Liver (tissue), 9 donors: Measurements from ENCODE around the gene IL17B. TPM values are rescaled to one million over a fixed set of nuclear protein-coding genes. Genes with fewer than 3 reads are reported as not detected.
A peak's percentile ranks its signal among the peaks of the same experiment; 100 is the strongest.

Experiments used
- DNase-seq: peaks from one replicate; pipeline ENCODE4 v3.0.0-alpha.2; 2017; ENCODE audit warnings: low spot score
- H3K27ac ChIP-seq, 2 donors: one replicate each; pipeline ENCODE4 v1.7.0; 2013; ENCODE audit warnings: inconsistent platforms in 2 of 2, low read length in 2 of 2, control low read depth in 1 of 2, low read depth in 1 of 2, mild to moderate bottlenecking in 1 of 2
- H3K27me3 ChIP-seq, 4 donors: one replicate each; pipeline versions ENCODE4 v1.6.1 to v1.7.0; 2013; ENCODE audit warnings: low read length in 3 of 4, inconsistent platforms in 1 of 4, mild to moderate bottlenecking in 1 of 4, moderate library complexity in 1 of 4; ENCODE audit not compliant: control insufficient read depth in 4 of 4, insufficient read depth in 4 of 4
- H3K36me3 ChIP-seq, 4 donors: one replicate each; pipeline versions ENCODE4 v1.6.1 to v1.7.0; 2013; ENCODE audit warnings: low read length in 3 of 4, mild to moderate bottlenecking in 3 of 4, low read depth in 1 of 4, moderate library complexity in 1 of 4; ENCODE audit not compliant: control insufficient read depth in 4 of 4, insufficient read depth in 3 of 4
- H3K4me1 ChIP-seq, 4 donors: one replicate each; pipeline versions ENCODE4 v1.6.1 to v1.7.0; 2013; ENCODE audit warnings: low read length in 3 of 4, mild to moderate bottlenecking in 3 of 4, moderate library complexity in 1 of 4; ENCODE audit not compliant: control insufficient read depth in 4 of 4, insufficient read depth in 4 of 4
- H3K4me3 ChIP-seq, 3 donors: one replicate each; pipeline versions ENCODE4 v1.6.1 to v1.7.0; 2013; ENCODE audit warnings: low read length in 3 of 3, control low read depth in 1 of 3, low read depth in 1 of 3, mild to moderate bottlenecking in 1 of 3
- H3K9ac ChIP-seq, 2 donors: one replicate each; pipeline ENCODE4 v1.7.0; 2013; ENCODE audit warnings: low read length in 2 of 2, mild to moderate bottlenecking in 2 of 2, moderate library complexity in 2 of 2, control low read depth in 1 of 2, low read depth in 1 of 2
- H3K9me3 ChIP-seq, 4 donors: one replicate each; pipeline versions ENCODE4 v1.6.1 to v1.7.0; 2013; ENCODE audit warnings: low read length in 3 of 4; ENCODE audit not compliant: control insufficient read depth in 4 of 4
- ATF3 ChIP-seq: IDR thresholded peaks from 2 replicates; pipeline ENCODE4 v1.6.1; 2016; ENCODE audit warnings: antibody characterized with exemption
- CTCF ChIP-seq: fragments of 150-350 bp; IDR thresholded peaks from 2 replicates; pipeline ENCODE4 v1.5.1; 2017; ENCODE audit warnings: improper control_type of control experiment, low read depth, low read length; ENCODE audit not compliant: missing input control
- FOXA2 ChIP-seq: IDR thresholded peaks from 2 replicates; pipeline ENCODE4 v1.6.1; 2016; ENCODE audit warnings: antibody characterized with exemption
- GABPA ChIP-seq, 2 donors: IDR thresholded peaks in 1 of 2; conservative IDR thresholded peaks in 1 of 2; 2 replicates each; pipeline ENCODE4 v1.6.1; 2016; ENCODE audit warnings: antibody characterized with exemption in 2 of 2, mild to moderate bottlenecking in 1 of 2, moderate library complexity in 1 of 2
- HNF4A ChIP-seq, 2 donors: conservative IDR thresholded peaks; 2 replicates each; pipeline ENCODE4 v1.6.1; 2016; ENCODE audit warnings: antibody characterized with exemption in 2 of 2, mild to moderate bottlenecking in 2 of 2
- HNF4G ChIP-seq: IDR thresholded peaks from 2 replicates; pipeline ENCODE4 v1.6.1; 2016; ENCODE audit warnings: antibody characterized with exemption
- JUND ChIP-seq, 2 donors: IDR thresholded peaks; 2 replicates each; pipeline ENCODE4 v1.6.1; 2016; ENCODE audit warnings: antibody characterized with exemption in 2 of 2
- MAX ChIP-seq: IDR thresholded peaks from 2 replicates; pipeline ENCODE4 v1.6.1; 2016; ENCODE audit warnings: antibody characterized with exemption
- RAD21 ChIP-seq, 2 donors: IDR thresholded peaks; 2 replicates each; pipeline ENCODE4 v1.6.1; 2016; ENCODE audit warnings: antibody characterized with exemption in 2 of 2, mild to moderate bottlenecking in 2 of 2
- REST ChIP-seq: IDR thresholded peaks from 2 replicates; pipeline ENCODE4 v1.6.1; 2016; ENCODE audit warnings: antibody characterized with exemption, mild to moderate bottlenecking
- RXRA ChIP-seq, 2 donors: IDR thresholded peaks; 2 replicates each; pipeline ENCODE4 v1.6.1; 2017 to 2018; ENCODE audit warnings: antibody characterized with exemption in 2 of 2, mild to moderate bottlenecking in 1 of 2
- SP1 ChIP-seq: IDR thresholded peaks from 2 replicates; pipeline ENCODE4 v1.6.1; 2018; ENCODE audit warnings: antibody characterized with exemption, mild to moderate bottlenecking
- TAF1 ChIP-seq: conservative IDR thresholded peaks from 2 replicates; pipeline ENCODE4 v1.6.1; 2016; ENCODE audit warnings: antibody characterized with exemption, mild to moderate bottlenecking
- ZBTB33 ChIP-seq: IDR thresholded peaks from 2 replicates; pipeline ENCODE4 v1.6.1; 2016; ENCODE audit warnings: antibody characterized with exemption
- WGBS: extraction: QIAGEN DNeasy Blood & Tissue Kit; methylation state at CpG from one replicate; pipeline ENCODE4 v1.1.7; 2013; 5-methylcytosine and 5-hydroxymethylcytosine counted together
- polyA plus RNA-seq, 2 donors: library from polyadenylated mRNA; stranded (reverse) in 1 of 2; unstranded in 1 of 2; fragments of 200-250 nt in 1 of 2; fragments of >200 nt in 1 of 2; fragmentation: Nextera tagmentation in 1 of 2; extraction: Ambion mirVana in 1 of 2; gene quantifications; one replicate each; pipeline versions ENCODE4 v1.2.1 to v1.2.3, GENCODE V29; 2013 to 2015
- total RNA-seq, 2 donors: library from RNA; depleted of rRNA; stranded (reverse); fragments of >200 nt; gene quantifications; one replicate each; pipeline ENCODE4 v1.2.3, GENCODE V29; 2014
- donor health status: healthy.
- donor health status: healthy.
- donor health status: healthy.
- donor health status: healthy.
- donor health status: healthy.

Gene IL17B
- total and polyA plus RNA-seq, 4 donors, result not detected

GRCh38 chr5:149410071-149410470 is 31.0 kb upstream of the IL17B start:
- Histone ChIP-seq H3K27me3 (peaks cover 0 to 4% (median 0%) of the 10 kb centered on the region in 4 donors), H3K27ac (peak overlapping the region in 1 of 2 donors; percentile 5), H3K9ac (no peak overlapping the region), H3K4me1 (no peaks in the 10 kb centered on the region), H3K9me3 (no peaks in the 10 kb centered on the region), H3K4me3 (peak overlapping the region in 1 of 3 donors; percentile 1), H3K36me3 (no peaks in the 10 kb centered on the region)
- no peak for DNase-seq
- 86% methylated on average over 7 of the region's 7 CpGs for WGBS
- TF ChIP-seq ZBTB33, result no peak
- no peak for TF ChIP-seq HNF4A (conservative IDR thresholded peaks at IDR 0.05)
- TF ChIP-seq ATF3, result no peak
- TF ChIP-seq RAD21 (IDR thresholded peaks at IDR 0.05), result no peak
- TF ChIP-seq CTCF, result no peak
- no peak for TF ChIP-seq HNF4G
- TF ChIP-seq MAX, result no peak
- TF ChIP-seq REST, result no peak
- TF ChIP-seq FOXA2, result no peak
- TF ChIP-seq SP1, result no peak
- no peak for TF ChIP-seq JUND (IDR thresholded peaks at IDR 0.05)
- no peak for TF ChIP-seq GABPA (IDR thresholded peaks at IDR 0.05 in 1 of 2, conservative IDR thresholded peaks at IDR 0.05 in 1 of 2)

GRCh38 chr5:149409268-149409948 is 30.3 kb upstream of the IL17B start:
- H3K27ac ChIP-seq, result peak overlapping the region in 1 of 2 donors; percentile 50
- H3K4me1 ChIP-seq, result no peaks in the 10 kb centered on the region
- peak overlapping the region in 2 of 3 donors; percentile 26 to 29 for H3K4me3 ChIP-seq
- peaks cover 0 to 4% (median 0%) of the 10 kb centered on the region in 4 donors for H3K27me3 ChIP-seq
- no peaks in the 10 kb centered on the region for H3K9me3 ChIP-seq
- no peak overlapping the region for H3K9ac ChIP-seq
- no peak for DNase-seq
- TF ChIP-seq TAF1 (no peak), FOXA2 (no peak), JUND (IDR thresholded peaks at IDR 0.05) (no peak), HNF4A (conservative IDR thresholded peaks at IDR 0.05) (no peak), RAD21 (IDR thresholded peaks at IDR 0.05) (no peak), RXRA (IDR thresholded peaks at IDR 0.05) (no peak)
- H3K36me3 ChIP-seq, result no peaks in the 10 kb centered on the region
- WGBS, result 90% methylated on average over 6 of the region's 6 CpGs
